H1 (cell line): ENCODE measurements around the gene ZACN. TPM values are rescaled to one million over a fixed set of nuclear protein-coding genes. Genes with fewer than 3 reads are reported as not detected.

Source experiments
- CTCF ChIA-PET: fragments of 300-600 bp; sonication (Branson Sonifier 250); formaldehyde crosslinking; loops from one replicate; lab custom pipeline; 2021; ENCODE audit not compliant: partially characterized antibody; lab: Charles Lee
- POLR2A ChIA-PET: fragments of 300-600 bp; sonication (Branson Sonifier 250); formaldehyde crosslinking; loops from one replicate; lab custom pipeline; 2021; ENCODE audit warnings: inconsistent platforms; ENCODE audit not compliant: partially characterized antibody; lab: Charles Lee
- DNase-seq, 2 experiments: peaks; one replicate each; pipeline versions ENCODE4 v3.0.0 to v3.0.0-alpha.2; 2010 to 2022; ENCODE audit warnings: low spot score in 2 of 2, low read depth in 1 of 2, mixed read lengths in 1 of 2
- FAIRE-seq: peaks from 2 replicates; lab custom pipeline; 2011; peaks lifted over from hg19 to GRCh38; lab: Jason Lieb, UNC
- H2AFZ ChIP-seq: 2 replicates; pipeline ENCODE4 v1.8.1; 2012; ENCODE audit warnings: low read length, inconsistent platforms
- H2AK5ac ChIP-seq: 2 replicates; pipeline ENCODE4 v1.6.1; 2013; ENCODE audit warnings: low read depth, low read length
- H2BK120ac ChIP-seq: replicated peaks from 2 replicates; pipeline ENCODE3; 2013; ENCODE audit warnings: low read depth, low read length, inconsistent platforms
- H2BK12ac ChIP-seq: 2 replicates; pipeline ENCODE4 v1.6.1; 2013; ENCODE audit warnings: low read depth, low read length
- H2BK15ac ChIP-seq: 2 replicates; pipeline ENCODE4 v1.6.1; 2013; ENCODE audit warnings: low read length
- H2BK20ac ChIP-seq: 2 replicates; pipeline ENCODE4 v1.6.1; 2013; ENCODE audit warnings: low read length
- H2BK5ac ChIP-seq: 2 replicates; pipeline ENCODE4 v1.6.1; 2013; ENCODE audit warnings: low read depth, low read length
- H3K14ac ChIP-seq: 2 replicates; pipeline ENCODE4 v1.6.1; 2013; ENCODE audit warnings: inconsistent platforms; ENCODE audit not compliant: insufficient read length
- H3K18ac ChIP-seq: 2 replicates; pipeline ENCODE4 v1.6.1; 2013; ENCODE audit warnings: low read length; ENCODE audit errors: extremely low read depth
- H3K23ac ChIP-seq: 2 replicates; pipeline ENCODE4 v1.6.1; 2013; ENCODE audit warnings: inconsistent platforms; ENCODE audit not compliant: insufficient read length
- H3K23me2 ChIP-seq: 2 replicates; pipeline ENCODE4 v1.6.1; 2013; ENCODE audit warnings: low read depth, low read length
- H3K27ac ChIP-seq: 2 replicates; pipeline ENCODE4 v1.6.1; 2011; ENCODE audit warnings: low read depth, low read length, inconsistent platforms
- H3K27me3 ChIP-seq, 4 experiments: replicated peaks in 1 of 4; 1 replicate in 1 of 4; 2 replicates in 3 of 4; pipeline versions ENCODE4 v1.6.1 to v1.8.1; 2011 to 2013; ENCODE audit warnings: low read length in 3 of 4, mild to moderate bottlenecking in 3 of 4, inconsistent platforms in 2 of 4, mixed read lengths in 2 of 4, moderate library complexity in 1 of 4; ENCODE audit not compliant: control insufficient read depth in 3 of 4, insufficient read depth in 3 of 4; ENCODE audit errors: extremely low read depth in 1 of 4
- H3K36me3 ChIP-seq, 4 experiments: 2 replicates each; pipeline versions ENCODE4 v1.6.1 to v1.8.1; 2011 to 2013; ENCODE audit warnings: mild to moderate bottlenecking in 4 of 4, low read length in 3 of 4, moderate library complexity in 2 of 4, control low read depth in 1 of 4, inconsistent platforms in 1 of 4; ENCODE audit not compliant: insufficient read depth in 4 of 4, control insufficient read depth in 2 of 4
- H3K4ac ChIP-seq: replicated peaks from 2 replicates; pipeline ENCODE3; 2013; ENCODE audit warnings: low read length, low read depth, mixed read lengths, inconsistent platforms; ENCODE audit not compliant: insufficient read length
- H3K4me1 ChIP-seq, 4 experiments: replicated peaks in 1 of 4; 1 replicate in 1 of 4; 2 replicates in 3 of 4; pipeline versions ENCODE4 v1.6.1 to v1.8.1; 2011 to 2013; ENCODE audit warnings: low read length in 3 of 4, inconsistent platforms in 2 of 4, mixed read lengths in 1 of 4; ENCODE audit not compliant: insufficient read depth in 4 of 4, control insufficient read depth in 3 of 4
- H3K4me2 ChIP-seq, 2 experiments: 2 replicates each; pipeline versions ENCODE4 v1.6.1 to v1.8.1; 2011 to 2013; ENCODE audit warnings: low read depth in 2 of 2, low read length in 2 of 2, control low read depth in 1 of 2, inconsistent platforms in 1 of 2, mild to moderate bottlenecking in 1 of 2; ENCODE audit not compliant: insufficient read depth in 1 of 2
- H3K4me3 ChIP-seq, 4 experiments: fragments of 200-600, 300-600 bp in 1 of 4; sonication (generic), shearing (Covaris generic), sonication (Bioruptor Twin) in 1 of 4; 2 replicates each; pipeline versions ENCODE4 v1.5.1 to v1.8.1; 2011 to 2016; ENCODE audit warnings: low read length in 4 of 4, low read depth in 3 of 4, control low read depth in 2 of 4, inconsistent platforms in 2 of 4, mild to moderate bottlenecking in 2 of 4, mixed read lengths in 1 of 4, moderate library complexity in 1 of 4; ENCODE audit not compliant: insufficient read depth in 2 of 4; ENCODE audit errors: extremely low read depth in 1 of 4
- H3K56ac ChIP-seq: replicated peaks from 2 replicates; pipeline ENCODE3; 2013; ENCODE audit warnings: low read depth, mild to moderate bottlenecking, mixed read lengths, low read length, inconsistent platforms; ENCODE audit not compliant: insufficient read length
- H3K79me1 ChIP-seq: 2 replicates; pipeline ENCODE4 v1.6.1; 2013; ENCODE audit warnings: low read depth, low read length, control low read depth
- H3K79me2 ChIP-seq, 2 experiments: 2 replicates each; pipeline versions ENCODE4 v1.6.1 to v1.8.1; 2012 to 2013; ENCODE audit warnings: low read length in 2 of 2, mild to moderate bottlenecking in 2 of 2, inconsistent platforms in 1 of 2; ENCODE audit not compliant: insufficient read depth in 2 of 2, control insufficient read depth in 1 of 2
- H3K9ac ChIP-seq, 4 experiments: replicated peaks in 1 of 4; 1 replicate in 1 of 4; 2 replicates in 3 of 4; pipeline versions ENCODE4 v1.6.1 to v1.8.1; 2011 to 2013; ENCODE audit warnings: low read depth in 3 of 4, low read length in 3 of 4, control low read depth in 2 of 4, mild to moderate bottlenecking in 2 of 4, moderate library complexity in 2 of 4, inconsistent platforms in 1 of 4; ENCODE audit errors: extremely low read depth in 1 of 4
- H3K9me3 ChIP-seq, 2 experiments: 2 replicates each; pipeline versions ENCODE4 v1.6.1 to v1.8.1; 2012 to 2013; ENCODE audit warnings: mild to moderate bottlenecking in 2 of 2, moderate library complexity in 2 of 2, control low read depth in 1 of 2, inconsistent platforms in 1 of 2, low read depth in 1 of 2, low read length in 1 of 2, mixed read lengths in 1 of 2; ENCODE audit not compliant: insufficient read depth in 2 of 2
- H4K20me1 ChIP-seq, 2 experiments: replicated peaks in 1 of 2; 2 replicates each; pipeline versions ENCODE3 to v1.8.1; 2011 to 2013; ENCODE audit warnings: inconsistent platforms in 2 of 2, low read length in 2 of 2, mild to moderate bottlenecking in 1 of 2; ENCODE audit not compliant: insufficient read depth in 2 of 2, control insufficient read depth in 1 of 2
- H4K5ac ChIP-seq: 2 replicates; pipeline ENCODE4 v1.6.1; 2013; ENCODE audit warnings: low read length, low read depth, mixed read lengths, inconsistent platforms; ENCODE audit not compliant: insufficient read length
- H4K8ac ChIP-seq: 2 replicates; pipeline ENCODE4 v1.8.0; 2013; ENCODE audit warnings: mild to moderate bottlenecking, moderate library complexity, low read length, inconsistent platforms; ENCODE audit not compliant: insufficient read depth; ENCODE audit errors: extremely low read depth
- H4K91ac ChIP-seq: replicated peaks from 2 replicates; pipeline ENCODE3; 2013; ENCODE audit warnings: low read length, mixed read lengths, inconsistent platforms; ENCODE audit not compliant: insufficient read length
- ATF2 ChIP-seq: IDR thresholded peaks from 2 replicates; pipeline ENCODE4 v1.6.1; 2012; ENCODE audit warnings: low read length, inconsistent platforms
- BACH1 ChIP-seq: IDR thresholded peaks from 2 replicates; pipeline ENCODE4 v1.6.1; 2012; ENCODE audit warnings: low read length, improper control_type of control experiment
- E2F6 ChIP-seq: IDR thresholded peaks from 2 replicates; pipeline ENCODE4 v1.6.1; 2012; ENCODE audit warnings: inconsistent platforms
- GTF2F1 ChIP-seq: IDR thresholded peaks from 2 replicates; pipeline ENCODE4 v1.6.1; 2012; ENCODE audit warnings: low read depth, low read length, improper control_type of control experiment, borderline replicate concordance
- HDAC6 ChIP-seq: IDR thresholded peaks from one replicate; pipeline ENCODE4 v1.7.1; 2012; ENCODE audit warnings: low read depth, mild to moderate bottlenecking, inconsistent platforms, low read length, moderate library complexity
- PHF8 ChIP-seq: fragments of 200-600 bp; sonication (generic); conservative IDR thresholded peaks from 2 replicates; pipeline ENCODE4 v1.7.1; 2012; ENCODE audit warnings: low read depth, mild to moderate bottlenecking, inconsistent platforms, low read length, moderate library complexity
- TEAD4 ChIP-seq: IDR thresholded peaks from 2 replicates; pipeline ENCODE4 v1.6.1; 2012; ENCODE audit warnings: low read depth, low read length, inconsistent platforms, mixed read lengths
- YY1 ChIP-seq: IDR thresholded peaks from 2 replicates; pipeline ENCODE4 v1.6.1; 2011; ENCODE audit warnings: low read depth, mild to moderate bottlenecking, low read length
- ZNF274 ChIP-seq: IDR thresholded peaks from 2 replicates; pipeline ENCODE4 v1.7.0; 2012; ENCODE audit warnings: low read length, borderline replicate concordance; ENCODE audit errors: extremely low read depth
- WGBS, 2 experiments: shearing (Covaris generic) in 1 of 2; methylation state at CpG; one replicate each; pipeline versions ENCODE4 v1.1.6 to v1.1.7; 2013 to 2015; ENCODE audit warnings: low lambda C conversion rate in 2 of 2, mixed read lengths in 2 of 2, inconsistent platforms in 1 of 2, low coverage in 1 of 2, missing lambda C conversion rate in 1 of 2; ENCODE audit not compliant: insufficient replicate concordance in 2 of 2, insufficient coverage in 1 of 2, insufficient read length in 1 of 2; ENCODE audit errors: extremely low coverage in 1 of 2, missing lambda C conversion rate in 1 of 2; 5-methylcytosine and 5-hydroxymethylcytosine counted together
- polyA plus RNA-seq, 7 experiments: library from polyadenylated mRNA; depleted of rRNA in 3 of 7; stranded (reverse) in 5 of 7; unstranded in 2 of 7; fragments of >200 nt in 5 of 7; fragments of 200-250 nt in 2 of 7; gene quantifications; 1 replicate in 5 of 7; 2 replicates in 1 of 7; 4 replicates in 1 of 7; pipeline versions ENCODE4 v1.2.1 to v1.2.3, GENCODE V29; 2011 to 2013; ENCODE audit warnings: missing spikeins in 2 of 7, mixed read lengths in 2 of 7
- total RNA-seq: library from RNA; stranded (reverse); fragmentation: NEBNext Ultra II Directional; extraction: Animal tissue kit (Norgen Biotek cat#: 25700); gene quantifications from 2 replicates; pipeline ENCODE4 v1.2.1, GENCODE V29; 2021

The ZACN gene
- total and polyA plus RNA-seq, 2 of the 8 experiments (the other 6 are each of a cell fraction or from before 2014, with no cell fraction given), result 0.26 TPM; not detected in 1

GRCh38 chr17:76072148-76072858 is 6.7 kb upstream of the ZACN start, which contains the start of gene SRP68:
TSS of gene SRP68 (minus strand) at chr17:76072517. CDS start at chr17:76072491, 26 bp downstream.
- no peak within 1 kb of the TSS for H2AK5ac ChIP-seq
- FAIRE-seq, result no peak
- H3K36me3 ChIP-seq, result peaks cover 2% of the 10 kb centered on the region in 4 experiments; a peak in 4 of 8 replicates
- H2BK15ac ChIP-seq, result no peak within 1 kb of the TSS; the same call in 1 of the 2 replicates
- CTCF ChIA-PET, result no interaction called here
- no peaks in the 10 kb centered on the region for H3K9me3 ChIP-seq
- POLR2A ChIA-PET, result interaction anchor here (0.9 to 2.6 kb wide), 5 partner anchors 9 to 86 kb away, joined by 3 to 8 read pairs (median 3); no protein-coding TSS in a partner anchor
- peak within 1 kb of the TSS; percentile 80 for H2BK120ac ChIP-seq
- H3K23me2 ChIP-seq, result peaks cover 25% of the 10 kb centered on the region
- peak within 1 kb of the TSS; percentile 74 for H3K14ac ChIP-seq
- peaks cover 0 to 38% (median 20%) of the 10 kb centered on the region in 4 experiments; a peak in 6 of 7 replicates for H3K4me1 ChIP-seq
- peak within 1 kb of the TSS; percentile 69 for H3K4ac ChIP-seq
- H2BK12ac ChIP-seq, result no peak within 1 kb of the TSS
- peak within 1 kb of the TSS; percentile 81 for H3K18ac ChIP-seq
- no peak within 1 kb of the TSS for H3K56ac ChIP-seq
- peaks cover 6% of the 10 kb centered on the region; the same call in 1 of the 2 replicates for H3K79me1 ChIP-seq
- peaks cover 38 to 45% (median 42%) of the 10 kb centered on the region in 4 experiments for H3K27me3 ChIP-seq
- H3K9ac ChIP-seq, result peak within 1 kb of the TSS; percentile 73 to 88 (median 80)
- peaks cover 3 to 27% of the 10 kb centered on the region in 2 experiments for H3K79me2 ChIP-seq
- H4K20me1 ChIP-seq, result peaks cover 2 to 12% of the 10 kb centered on the region in 2 experiments
- peak within 1 kb of the TSS; percentile 84 to 98 (median 96) for H3K4me3 ChIP-seq
- peak within 1 kb of the TSS; percentile 93 for H4K8ac ChIP-seq
- peak; percentile 82 to 91 for DNase-seq
- peak within 1 kb of the TSS; percentile 66; the same call in 1 of the 2 replicates for H2BK5ac ChIP-seq
- H2AFZ ChIP-seq, result peak within 1 kb of the TSS; percentile 86
- H3K23ac ChIP-seq, result no peak within 1 kb of the TSS
- peak within 1 kb of the TSS; percentile 72 for H4K5ac ChIP-seq
- peak within 1 kb of the TSS; percentile 85 to 100 for H3K4me2 ChIP-seq
- WGBS, 2 experiments, result 2% methylated on average over 32 of the region's 57 CpGs; no CpG with 5 or more reads in 1 of the 2 experiments
- H3K27ac ChIP-seq, result peak within 1 kb of the TSS; percentile 56
- peak within 1 kb of the TSS; percentile 10 for H4K91ac ChIP-seq
- no peak within 1 kb of the TSS for H2BK20ac ChIP-seq
- TF ChIP-seq ZNF274 (no peak), PHF8 (peak; percentile 87), ATF2 (no peak), YY1 (peak; percentile 93), E2F6 (peak; percentile 91), GTF2F1 (no peak), TEAD4 (peak; percentile 27; the same call in 1 of the 2 replicates), BACH1 (0 out of 2 replicates have a peak, but pooled peaks have one; percentile 5), HDAC6 (no peak)
